Right renal cortex interstitium (tissue), 3 donors: ENCODE data around the gene RFX1. TPM values are rescaled to one million over a fixed set of nuclear protein-coding genes. Genes with fewer than 3 reads are reported as not detected.

Source experiments
- DNase-seq, 3 donors: peaks; one replicate each; pipeline ENCODE4 v3.0.0-alpha.2; 2013; ENCODE audit warnings: low read depth in 3 of 3, low spot score in 2 of 3
- polyA plus RNA-seq, 3 donors: library from polyadenylated mRNA; unstranded; fragments of 120-200 nt; gene quantifications; one replicate each; pipeline ENCODE4 v1.2.1, GENCODE V29; 2013; ENCODE audit not compliant: insufficient read length in 3 of 3

The RFX1 gene
- polyA plus RNA-seq, 3 donors: 7.4 to 9.3 (median 7.8) TPM

DNA sequence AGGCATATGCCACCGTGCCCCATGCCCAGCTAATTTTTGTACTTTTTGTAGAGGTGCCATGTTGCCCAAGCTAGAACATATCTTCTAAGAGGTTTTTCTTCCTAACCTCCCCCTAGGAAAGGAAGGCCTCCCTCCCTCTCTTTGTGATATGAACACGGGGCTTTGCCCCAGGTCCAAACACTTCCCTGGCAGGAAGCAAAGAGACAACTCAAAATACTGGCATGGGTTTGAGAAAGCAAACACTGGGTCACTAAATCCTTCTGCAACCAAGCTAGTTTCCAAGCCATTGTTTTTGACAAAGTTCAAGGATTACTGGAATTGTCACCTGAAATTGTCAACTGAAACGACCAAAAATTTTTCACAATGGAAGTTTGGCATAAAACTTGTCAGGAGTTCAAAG lies 91.3 kb downstream of the RFX1 start:
- no peak for DNase-seq

DNA sequence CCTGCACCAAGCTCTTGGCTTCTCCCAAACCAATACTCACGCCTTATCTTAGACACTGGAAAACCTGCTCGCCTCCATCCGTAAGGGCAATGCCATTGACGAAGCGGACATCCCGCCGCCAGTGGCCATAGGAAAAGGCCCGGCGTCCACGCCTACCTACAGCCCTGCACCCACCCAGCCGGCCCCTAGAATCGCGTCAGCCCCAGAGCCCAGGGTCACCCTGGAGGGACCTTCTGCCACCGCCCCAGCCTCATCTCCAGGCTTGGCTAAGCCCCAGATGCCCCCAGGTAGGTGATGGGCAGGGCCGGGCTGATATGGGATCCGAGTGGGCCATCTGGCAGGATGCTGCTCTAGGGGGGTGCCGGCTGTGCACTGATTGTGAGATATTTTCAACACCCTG lies 92.8 kb downstream of the RFX1 start:
- no peak for DNase-seq

Other genes starting within 250 kb of the RFX1 start
- gene MRI1, start 241.8 kb downstream of the RFX1 start, polyA plus RNA-seq: 10 to 100 TPM; 13.6 to 22.0 (median 20.1) TPM
- 100 to 1,000 TPM in 2 of 3 donors, 10 to 100 TPM in 1; 95.9 to 122 (median 110) TPM for gene C19orf53, start 231.9 kb downstream of the RFX1 start, polyA plus RNA-seq
- gene ZSWIM4, start 210.9 kb downstream of the RFX1 start, polyA plus RNA-seq: 1 to 10 TPM; 5.3 to 6.8 (median 6.1) TPM
- 1 to 10 TPM in 1 of 3 donors, under 1 TPM in 2; 0.76 to 1.1 (median 0.89) TPM for gene NANOS3, start 129.2 kb downstream of the RFX1 start, polyA plus RNA-seq
- gene BRME1, start 100.2 kb downstream of the RFX1 start, polyA plus RNA-seq: 1 to 10 TPM; 4.6 to 4.8 (median 4.7) TPM
- gene CC2D1A, start 100.1 kb downstream of the RFX1 start, polyA plus RNA-seq: 10 to 100 TPM; 20.1 to 23.3 (median 20.7) TPM
- gene PODNL1, start 67.9 kb downstream of the RFX1 start, polyA plus RNA-seq: under 1 TPM; 0.71 to 0.95 (median 0.85) TPM
- 10 to 100 TPM; 28.5 to 29.4 (median 28.6) TPM for gene DCAF15, start 53.8 kb downstream of the RFX1 start, polyA plus RNA-seq
- not detected for gene RLN3, start 21.8 kb upstream of the RFX1 start, polyA plus RNA-seq
- gene IL27RA, start 25.4 kb upstream of the RFX1 start, polyA plus RNA-seq: 1 to 10 TPM; 6.9 to 7.8 (median 7.3) TPM
- gene PALM3, start 55.8 kb upstream of the RFX1 start, polyA plus RNA-seq: 10 to 100 TPM; 22.4 to 25.8 (median 23.1) TPM
- gene MISP3, start 66.5 kb upstream of the RFX1 start, polyA plus RNA-seq: 1 to 10 TPM; 4.7 to 7.0 (median 5.0) TPM
- under 1 TPM in 1 of 3 donors, not detected in 2; 0.08 TPM for gene C19orf67, start 79.5 kb upstream of the RFX1 start, polyA plus RNA-seq
- 10 to 100 TPM; 30.6 to 35.4 (median 31.6) TPM for gene SAMD1, start 84.4 kb upstream of the RFX1 start, polyA plus RNA-seq
- 10 to 100 TPM; 82.2 to 94.4 (median 86.0) TPM for gene PRKACA, start 111.4 kb upstream of the RFX1 start, polyA plus RNA-seq
- 10 to 100 TPM; 15.7 to 19.0 (median 16.3) TPM for gene ASF1B, start 130.3 kb upstream of the RFX1 start, polyA plus RNA-seq
- 10 to 100 TPM; 30.9 to 37.7 (median 32.3) TPM for gene ADGRL1, start 199.8 kb upstream of the RFX1 start, polyA plus RNA-seq